Bronchial smooth muscle cell (primary cell): ENCODE results near the gene ATXN7L2. TPM values are rescaled to one million over a fixed set of nuclear protein-coding genes. Genes with fewer than 3 reads are reported as not detected.

Experiments
- total RNA-seq: library from RNA; depleted of rRNA; stranded (reverse); fragments of >200 nt; gene quantifications from 2 replicates; pipeline ENCODE4 v1.2.1, GENCODE V29; 2014

The ATXN7L2 gene, protein sequence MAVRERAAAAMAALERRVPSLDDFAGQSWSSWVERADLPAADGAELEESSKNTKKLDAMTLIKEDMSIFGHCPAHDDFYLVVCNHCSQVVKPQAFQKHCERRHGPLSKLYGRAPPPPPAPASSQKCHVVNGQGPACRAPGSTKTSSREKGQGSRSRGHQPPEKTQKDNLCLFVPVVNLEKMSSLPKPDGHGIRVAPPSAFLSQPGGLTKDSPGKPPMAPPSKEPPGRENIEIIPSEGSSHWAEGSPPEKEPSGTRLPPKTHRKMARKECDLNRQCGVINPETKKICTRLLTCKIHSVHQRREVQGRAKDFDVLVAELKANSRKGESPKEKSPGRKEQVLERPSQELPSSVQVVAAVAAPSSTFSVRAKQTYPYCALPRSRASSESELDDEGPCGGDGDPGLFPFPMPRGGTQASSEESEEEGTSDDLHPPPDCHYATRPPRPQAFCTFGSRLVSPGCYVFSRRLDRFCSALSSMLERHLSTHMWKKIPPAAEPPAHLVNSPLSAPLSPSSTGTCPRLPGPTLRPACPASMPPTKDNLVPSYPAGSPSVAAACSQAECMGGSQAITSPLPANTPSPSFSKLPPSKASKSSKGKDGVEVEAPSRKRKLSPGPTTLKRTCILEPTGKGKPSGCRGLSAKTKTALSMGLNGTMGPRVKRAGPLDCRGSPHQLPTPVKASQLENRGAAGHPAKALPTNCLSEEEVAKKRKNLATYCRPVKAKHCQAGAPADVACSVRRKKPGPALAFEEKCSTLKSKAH
- total RNA-seq = 1.3 and 2.1 TPM in 2 replicates

DNA sequence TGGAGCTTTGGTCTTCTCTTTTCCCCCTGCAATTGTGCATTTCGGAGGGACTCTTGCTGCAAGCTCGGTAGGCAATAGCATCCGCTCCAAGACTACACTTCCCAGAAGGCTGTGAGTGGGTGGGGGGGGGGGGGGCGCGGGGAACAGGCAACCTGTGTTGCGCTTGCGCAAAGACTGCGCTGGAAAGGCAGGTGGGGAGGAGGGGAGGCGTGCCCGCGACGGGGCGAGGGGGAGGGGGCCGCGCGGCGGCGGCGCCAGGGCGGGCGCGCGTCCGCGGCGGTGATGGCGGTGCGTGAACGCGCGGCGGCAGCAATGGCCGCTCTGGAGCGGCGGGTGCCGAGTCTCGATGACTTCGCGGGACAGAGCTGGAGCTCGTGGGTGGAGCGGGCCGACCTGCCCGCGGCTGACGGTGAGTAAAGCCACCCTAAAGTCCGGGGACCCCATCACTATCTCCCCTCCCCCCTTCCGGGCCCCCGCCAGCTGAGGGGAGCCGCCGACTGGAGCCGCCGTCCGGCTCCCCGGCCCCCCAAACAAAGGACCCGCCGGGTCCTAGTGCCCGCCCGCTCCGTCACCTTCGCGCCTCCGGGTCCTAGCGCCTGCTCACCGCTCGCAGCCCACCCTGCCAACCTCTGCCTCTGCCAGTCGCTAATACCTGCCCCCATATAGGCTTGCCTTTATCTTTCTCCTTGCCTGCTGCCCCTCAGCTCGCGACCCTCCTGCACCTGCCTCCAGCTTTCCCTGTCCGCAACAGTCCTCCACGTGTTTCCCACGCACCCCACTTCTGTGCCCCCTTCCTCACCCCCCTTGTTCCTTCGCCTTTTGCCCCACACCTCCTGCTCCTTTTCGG, at the start of gene ATXN7L2:
Gene ATXN7L2 (plus strand): TSS at position 234 of the 847 bp plus-strand sequence. CDS start 49 bp downstream, at position 283.

DNA sequence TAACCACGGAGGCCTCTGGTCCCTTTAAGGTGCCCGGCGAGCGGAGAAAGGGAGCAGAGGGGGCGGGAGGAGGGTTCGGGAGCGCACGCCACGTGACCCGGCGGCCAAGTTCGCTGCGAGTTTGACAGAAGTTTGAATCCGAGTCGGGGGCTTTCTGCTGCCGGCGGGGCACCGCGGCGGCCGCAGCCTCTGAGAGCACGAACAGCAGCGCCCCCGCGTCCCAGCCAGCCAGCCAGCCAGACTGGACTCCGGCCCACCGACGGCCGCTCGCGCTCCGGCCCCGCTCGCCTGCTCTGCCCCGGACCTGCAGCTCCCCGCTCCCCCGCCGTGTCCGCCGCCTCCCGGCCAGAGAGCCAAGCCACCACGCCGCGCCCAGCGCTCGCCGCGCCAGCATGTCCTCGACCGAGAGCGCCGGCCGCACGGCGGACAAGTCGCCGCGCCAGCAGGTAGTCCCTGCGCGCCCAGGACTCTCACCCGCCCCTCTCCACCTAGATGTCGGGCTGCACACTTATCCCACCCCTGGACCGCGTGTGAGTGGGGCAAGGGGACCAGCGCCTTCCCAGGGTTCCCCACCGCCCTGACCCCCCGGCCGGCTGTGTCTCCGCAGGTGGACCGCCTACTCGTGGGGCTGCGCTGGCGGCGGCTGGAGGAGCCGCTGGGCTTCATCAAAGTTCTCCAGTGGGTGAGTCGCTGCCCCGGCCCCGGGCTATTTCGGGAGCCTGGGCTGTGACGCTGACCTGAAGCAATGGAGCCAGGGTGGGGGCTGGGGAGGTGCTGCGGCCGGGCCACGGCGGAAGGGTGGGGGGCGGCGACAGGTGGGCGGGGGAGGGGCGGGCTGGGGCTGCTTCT, 17.0 kb upstream of the ATXN7L2 start, which contains the start of gene SYPL2:
Gene SYPL2 (plus strand): TSS at position 95 of the 849 bp plus-strand sequence. CDS start 298 bp downstream, at position 393.

DNA sequence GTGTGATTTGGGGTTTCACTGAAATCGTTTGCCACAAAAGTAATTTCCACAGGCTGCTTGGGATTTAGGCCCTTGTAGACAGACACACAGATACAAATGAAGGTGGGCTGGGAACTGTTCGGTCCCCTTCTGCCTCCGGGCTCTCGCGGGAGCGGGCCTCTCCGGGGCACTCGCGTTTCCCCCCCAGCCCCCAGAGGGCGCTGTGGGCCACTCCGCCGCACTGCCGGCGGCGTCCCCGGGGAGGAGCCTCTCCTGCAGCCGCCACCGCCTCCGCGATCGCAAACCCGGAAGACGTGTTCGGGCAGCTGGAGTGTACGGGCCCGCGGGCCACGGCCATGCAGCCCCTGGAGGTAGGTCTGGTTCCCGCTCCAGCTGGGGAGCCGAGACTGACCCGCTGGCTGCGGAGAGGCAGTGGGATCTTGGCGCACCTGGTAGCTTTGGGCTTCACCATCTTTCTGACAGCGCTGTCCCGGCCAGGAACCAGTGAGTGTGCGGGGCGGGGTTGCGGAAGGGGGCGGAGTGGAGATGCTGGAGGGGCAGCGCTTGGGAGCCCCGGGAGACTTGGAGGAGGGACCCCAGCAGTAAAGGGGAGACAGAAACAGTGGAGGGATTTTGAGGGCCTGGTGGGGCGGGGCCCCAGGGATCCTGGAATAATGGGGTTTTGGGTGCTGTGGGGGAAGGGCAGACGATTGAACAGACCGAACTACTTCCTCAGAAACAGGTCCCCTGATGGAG, 10.3 kb downstream of the ATXN7L2 start, which contains the start of gene CYB561D1:
Gene CYB561D1 (plus strand): TSS at position 290 of the 735 bp plus-strand sequence. CDS start 46 bp downstream, at position 336.

DNA sequence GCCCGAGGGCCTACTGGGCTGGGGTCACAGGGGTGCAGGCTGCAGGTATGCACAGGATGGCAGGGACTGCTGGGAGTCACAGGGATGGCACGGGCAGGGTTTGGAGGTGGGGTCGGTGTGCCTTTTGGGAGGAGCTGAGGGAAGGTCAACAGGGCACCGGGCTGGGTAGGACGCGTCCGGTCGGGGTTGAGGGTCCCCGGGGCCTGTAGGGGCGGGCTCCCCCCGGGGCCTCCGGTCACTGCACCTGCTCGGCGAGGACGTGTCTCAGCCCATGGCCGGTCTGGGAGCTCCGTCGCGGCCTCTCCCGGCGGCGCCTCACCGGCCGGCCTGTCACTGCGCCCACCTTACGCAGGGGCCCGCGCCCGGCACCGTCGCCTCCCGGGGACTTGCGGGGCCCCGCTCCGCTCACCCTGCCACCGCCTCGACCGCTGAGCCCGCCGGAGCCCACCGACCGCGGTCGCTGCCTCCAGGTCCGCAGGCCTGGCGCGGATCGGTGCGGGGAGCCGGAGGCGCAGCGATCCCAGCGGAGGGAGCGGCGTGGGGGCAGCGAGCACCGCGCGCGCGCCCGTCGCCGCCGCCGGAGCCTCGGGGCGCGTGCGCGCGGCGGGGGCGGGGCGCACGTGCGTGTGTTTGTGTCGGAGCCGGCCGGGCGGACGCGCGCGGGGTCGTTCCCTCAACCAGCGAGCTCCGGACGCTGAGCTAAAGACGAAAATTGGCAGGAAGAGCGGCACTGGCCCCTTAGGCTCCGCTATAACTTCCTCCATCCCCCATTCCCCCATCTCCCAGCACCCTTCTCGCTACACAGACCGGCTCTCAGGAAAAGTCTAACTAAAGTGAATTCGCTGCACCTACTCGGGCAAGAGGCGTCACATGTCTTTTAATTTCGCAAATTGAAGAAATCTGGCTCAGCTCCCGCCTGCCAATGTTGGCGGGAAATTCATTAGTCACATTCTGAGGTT, 25.8 kb downstream of the ATXN7L2 start, which contains the start of gene AMIGO1:
Gene AMIGO1 (minus strand): TSS at position 552 of the 959 bp plus-strand sequence. CDS start 815 bp downstream, outside the sequence.

DNA sequence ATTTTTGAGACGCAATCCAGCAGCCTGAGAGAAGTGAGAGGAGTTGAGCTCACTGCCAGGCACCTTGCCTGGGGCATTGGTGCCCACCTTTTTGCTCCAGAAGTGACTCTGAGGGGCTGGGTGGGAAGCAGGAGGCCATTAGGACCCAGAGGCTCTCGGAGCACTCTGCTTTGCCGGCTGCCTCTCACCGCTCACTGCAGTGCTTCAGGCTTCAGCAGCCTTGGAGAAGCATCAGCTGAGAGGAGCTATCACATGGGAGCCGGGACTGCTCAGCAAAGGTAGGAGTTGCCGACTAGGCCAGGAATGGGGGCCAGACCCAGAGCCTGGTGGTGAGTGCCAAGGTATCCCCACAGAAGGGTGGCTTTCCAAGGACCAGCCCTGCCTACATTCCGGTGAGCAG, 56.0 kb downstream of the ATXN7L2 start, which contains the start of gene GPR61:
Gene GPR61 (plus strand): TSS at position 197 of the 400 bp plus-strand sequence. CDS start 3,151 bp downstream, outside the sequence.

Other genes starting within 250 kb of the ATXN7L2 start
- gene CELSR2, start 234.4 kb upstream of the ATXN7L2 start, total RNA-seq = 0.34 and 0.63 TPM in 2 replicates
- gene PSRC1, start 200.8 kb upstream of the ATXN7L2 start, total RNA-seq = 1.9 and 3.8 TPM in 2 replicates
- gene MYBPHL, start 176.9 kb upstream of the ATXN7L2 start, total RNA-seq = not detected in 2 replicates
- 1.2 and 1.4 TPM in 2 replicates for gene SORT1, start 86.0 kb upstream of the ATXN7L2 start, total RNA-seq
- 38.5 and 48.2 TPM in 2 replicates for gene PSMA5, start 57.5 kb upstream of the ATXN7L2 start, total RNA-seq
- 0.16 and 0.43 TPM in 2 replicates for gene SYPL2, start 17.4 kb upstream of the ATXN7L2 start, total RNA-seq
- 3.6 and 5.2 TPM in 2 replicates for gene CYB561D1, start 10.2 kb downstream of the ATXN7L2 start, total RNA-seq
- gene AMIGO1, start 25.8 kb downstream of the ATXN7L2 start, total RNA-seq = 1.3 and 1.9 TPM in 2 replicates
- under 0.01 and 0.34 TPM in 2 replicates for gene GPR61, start 56.0 kb downstream of the ATXN7L2 start, total RNA-seq
- 13.8 and 15.3 TPM in 2 replicates for gene GNAI3, start 64.7 kb downstream of the ATXN7L2 start, total RNA-seq
- 0.34 and 0.79 TPM in 2 replicates for gene GNAT2, start 135.7 kb downstream of the ATXN7L2 start, total RNA-seq
- gene AMPD2, start 135.9 kb downstream of the ATXN7L2 start, total RNA-seq = 57.1 and 61.6 TPM in 2 replicates
- gene GSTM4, start 172.2 kb downstream of the ATXN7L2 start, total RNA-seq = 15.6 and 15.9 TPM in 2 replicates
- 33.7 and 43.5 TPM in 2 replicates for gene GSTM2, start 184.2 kb downstream of the ATXN7L2 start, total RNA-seq
- not detected in 2 replicates for gene GSTM1, start 203.9 kb downstream of the ATXN7L2 start, total RNA-seq
- gene GSTM5, start 228.3 kb downstream of the ATXN7L2 start, total RNA-seq = 3.9 and 13.4 TPM in 2 replicates